ENCODE data around the gene KLK13. TPM values are rescaled to one million over a fixed set of nuclear protein-coding genes. Genes with fewer than 3 reads are reported as not detected.

KLK13 gene
- total and polyA plus RNA-seq, 2 of the 8 experiments (the other 6 are each of a cell fraction or from before 2014, with no cell fraction given): 4.2 to 4.5 TPM

GRCh38 chr19:51059715-51060114 lies 5.2 kb downstream of the KLK13 start:
- POLR2A ChIA-PET (ENCODE audit: partially characterized antibody): no interaction called here
- H3K23me2 ChIP-seq (ENCODE audit: low read depth, low read length): peaks cover 10% of the 10 kb centered on the region; the same call in 1 of the 2 replicates
- no peak overlapping the region for H3K9ac ChIP-seq (replicated peaks in 1 of 4; ENCODE audit: extremely low read depth in 1 of 4, low read depth in 3 of 4, low read length in 3 of 4)
- no peak overlapping the region for H2AK5ac ChIP-seq (ENCODE audit: low read depth, low read length)
- no peak overlapping the region for H2BK5ac ChIP-seq (ENCODE audit: low read depth, low read length)
- no peak overlapping the region for H3K56ac ChIP-seq (replicated peaks; ENCODE audit: insufficient read length, low read depth, low read length)
- no peak overlapping the region for H3K4me3 ChIP-seq (ENCODE audit: extremely low read depth in 1 of 4, insufficient read depth in 2 of 4, low read depth in 3 of 4, low read length in 4 of 4)
- H4K91ac ChIP-seq (replicated peaks; ENCODE audit: insufficient read length, low read length): no peak overlapping the region
- H2BK120ac ChIP-seq (replicated peaks; ENCODE audit: low read depth, low read length): no peak overlapping the region
- DNase-seq (ENCODE audit: low read depth in 1 of 2, low spot score in 2 of 2): no peak
- no peak overlapping the region for H2AFZ ChIP-seq (ENCODE audit: low read length)
- no peaks in the 10 kb centered on the region for H3K27me3 ChIP-seq (replicated peaks in 1 of 4; ENCODE audit: control insufficient read depth in 3 of 4, extremely low read depth in 1 of 4, insufficient read depth in 3 of 4, low read length in 3 of 4)
- H3K79me1 ChIP-seq (ENCODE audit: low read depth, low read length): no peaks in the 10 kb centered on the region
- TF ChIP-seq POLR2A (IDR thresholded peaks at IDR 0.05; ENCODE audit: control extremely low read depth in 1 of 2, low read depth in 2 of 2, low read length in 2 of 2) (no peak), TAF7 (optimal IDR thresholded peaks at IDR 0.05; ENCODE audit: borderline replicate concordance, low read depth, low read length) (no peak), HDAC6 (IDR thresholded peaks at IDR 0.05; ENCODE audit: low read depth, low read length) (no peak), EGR1 (IDR thresholded peaks at IDR 0.05; ENCODE audit: borderline replicate concordance, low read depth, low read length) (no peak), YY1 (IDR thresholded peaks at IDR 0.05; ENCODE audit: low read depth, low read length) (no peak), CTBP2 (IDR thresholded peaks at IDR 0.05; ENCODE audit: borderline replicate concordance, insufficient read depth, insufficient read length, low read length) (no peak), SRF (IDR thresholded peaks at IDR 0.05; ENCODE audit: low read depth, low read length) (no peak), NRF1 (IDR thresholded peaks at IDR 0.05; ENCODE audit: low read depth, low read length) (no peak), PHF8 (conservative IDR thresholded peaks at IDR 0.05; ENCODE audit: low read depth, low read length) (no peak), HDAC2 (IDR thresholded peaks at IDR 0.05; ENCODE audit: borderline replicate concordance in 1 of 2, low read depth in 2 of 2, low read length in 2 of 2) (no peak)
- TF ChIP-seq, protein P1, sequence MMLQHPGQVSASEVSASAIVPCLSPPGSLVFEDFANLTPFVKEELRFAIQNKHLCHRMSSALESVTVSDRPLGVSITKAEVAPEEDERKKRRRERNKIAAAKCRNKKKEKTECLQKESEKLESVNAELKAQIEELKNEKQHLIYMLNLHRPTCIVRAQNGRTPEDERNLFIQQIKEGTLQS (IDR thresholded peaks at IDR 0.05; ENCODE audit: insufficient read depth, low read depth, low read length): no peak
- H2BK12ac ChIP-seq (ENCODE audit: low read depth, low read length): no peak overlapping the region
- H4K8ac ChIP-seq (ENCODE audit: extremely low read depth, insufficient read depth, low read length): no peak overlapping the region
- no peak overlapping the region for H3K27ac ChIP-seq (ENCODE audit: low read depth, low read length)
- no peak for FAIRE-seq
- no peak overlapping the region for H3K18ac ChIP-seq (ENCODE audit: extremely low read depth, low read length)
- no peaks in the 10 kb centered on the region for H4K20me1 ChIP-seq (replicated peaks in 1 of 2; ENCODE audit: control insufficient read depth in 1 of 2, insufficient read depth in 2 of 2, low read length in 2 of 2)
- H4K5ac ChIP-seq (ENCODE audit: insufficient read length, low read depth, low read length): no peak overlapping the region
- H3K23ac ChIP-seq (ENCODE audit: insufficient read length): no peak overlapping the region
- CTCF ChIA-PET (ENCODE audit: partially characterized antibody): no interaction called here
- 84% methylated on average over 7 of the region's 7 CpGs; no CpG with 5 or more reads in 1 of the 2 experiments for WGBS, 2 experiments (ENCODE audit: extremely low coverage in 1 of 2, insufficient coverage in 1 of 2, insufficient read length in 1 of 2, insufficient replicate concordance in 2 of 2, low coverage in 1 of 2, low lambda C conversion rate in 2 of 2, missing lambda C conversion rate in 1 of 2)
- H3K79me2 ChIP-seq (ENCODE audit: control insufficient read depth in 1 of 2, insufficient read depth in 2 of 2, low read length in 2 of 2): no peaks in the 10 kb centered on the region
- no peaks in the 10 kb centered on the region for H3K9me3 ChIP-seq (ENCODE audit: insufficient read depth in 2 of 2, low read depth in 1 of 2, low read length in 1 of 2)
- H2BK15ac ChIP-seq (ENCODE audit: low read length): no peak overlapping the region
- H3K4me2 ChIP-seq (ENCODE audit: insufficient read depth in 1 of 2, low read depth in 2 of 2, low read length in 2 of 2): no peak overlapping the region
- H3K4me1 ChIP-seq (replicated peaks in 1 of 4; ENCODE audit: control insufficient read depth in 3 of 4, insufficient read depth in 4 of 4, low read length in 3 of 4): no peaks in the 10 kb centered on the region; a peak in 1 of 7 replicates
- H3K4ac ChIP-seq (replicated peaks; ENCODE audit: insufficient read length, low read depth, low read length): no peak overlapping the region
- H3K14ac ChIP-seq (ENCODE audit: insufficient read length): no peak overlapping the region
- H2BK20ac ChIP-seq (ENCODE audit: low read length): no peak overlapping the region
- H3K36me3 ChIP-seq (ENCODE audit: control insufficient read depth in 2 of 4, insufficient read depth in 4 of 4, low read length in 3 of 4): no peaks in the 10 kb centered on the region
